ENCODE measurements around the gene BACE2.
A peak's percentile ranks its signal among the peaks of the same experiment; 100 is the strongest.

BACE2 gene

GRCh38 chr21:41167348-41168342, at the start of gene BACE2:
Gene BACE2 (plus strand): TSS chr21:41168160. CDS start chr21:41168264, 104 bp downstream.
- no peak for DNase-seq

GRCh38 chr21:41119901-41120300, 48.1 kb upstream of the BACE2 start:
- DNase-seq: no peak

- DNase-seq: no peak
Observed at GRCh38 chr21:41120997-41121396, 47.0 kb upstream of the BACE2 start.

- peak; percentile 9 for DNase-seq
Observed at GRCh38 chr21:41121785-41122415, 46.1 kb upstream of the BACE2 start.

- no peak for DNase-seq
Observed at GRCh38 chr21:41124641-41125201, 43.2 kb upstream of the BACE2 start.

GRCh38 chr21:41128981-41129380, 39.0 kb upstream of the BACE2 start:
- DNase-seq: no peak

- DNase-seq: no peak
Observed at GRCh38 chr21:41130883-41131282, 37.1 kb upstream of the BACE2 start.

GRCh38 chr21:41133874-41134522, 34.0 kb upstream of the BACE2 start:
- no peak for DNase-seq

GRCh38 chr21:41135746-41136145, 32.2 kb upstream of the BACE2 start:
- no peak for DNase-seq

GRCh38 chr21:41136286-41136685, 31.7 kb upstream of the BACE2 start:
- no peak for DNase-seq

GRCh38 chr21:41137401-41137800, 30.6 kb upstream of the BACE2 start:
- no peak for DNase-seq

- DNase-seq: no peak
Observed at GRCh38 chr21:41137889-41138288, 30.1 kb upstream of the BACE2 start.

GRCh38 chr21:41138711-41139110, 29.2 kb upstream of the BACE2 start:
- no peak for DNase-seq

- DNase-seq: no peak
Observed at GRCh38 chr21:41139275-41139674, 28.7 kb upstream of the BACE2 start.

- no peak for DNase-seq
Observed at GRCh38 chr21:41139951-41140350, 28.0 kb upstream of the BACE2 start.

- no peak for DNase-seq
Observed at GRCh38 chr21:41141031-41141457, 26.9 kb upstream of the BACE2 start.

GRCh38 chr21:41142051-41142795, 25.7 kb upstream of the BACE2 start:
- DNase-seq: no peak

- DNase-seq: no peak
Observed at GRCh38 chr21:41143596-41144325, 24.2 kb upstream of the BACE2 start.

GRCh38 chr21:41147096-41147978, 20.6 kb upstream of the BACE2 start:
- DNase-seq: no peak

GRCh38 chr21:41147979-41148355, 20.0 kb upstream of the BACE2 start:
- DNase-seq: no peak

- DNase-seq: no peak
Observed at GRCh38 chr21:41148798-41149197, 19.2 kb upstream of the BACE2 start.

Data from NCI-H2171 treated with DMSO at 0.1 percent for 48 hours (cell line).